SU-DHL-6 (cell line): ENCODE data around the gene ZNF385D.

ENCODE experiments used
- CTCF ChIP-seq: fragments of 200-600 bp; sonication (generic); IDR thresholded peaks from one replicate; pipeline ENCODE4 v1.5.1; 2017; ENCODE audit warnings: antibody characterized with exemption, mild to moderate bottlenecking, low read length, moderate library complexity; ENCODE audit not compliant: insufficient read depth, poor library complexity, severe bottlenecking
- EZH2phosphoT487 ChIP-seq: fragments of 200-600 bp; sonication (generic), shearing (Covaris generic); conservative IDR thresholded peaks from 2 replicates; pipeline ENCODE4 v1.6.1; 2018; ENCODE audit warnings: mild to moderate bottlenecking, antibody characterized with exemption, low read length, moderate library complexity, mixed read lengths

GRCh38 chr3:21673393-21673792, 77.6 kb downstream of the ZNF385D start:
- TF ChIP-seq CTCF (no peak), EZH2phosphoT487 (no peak)
